ENCODE results near the gene HIPK2.

Gene HIPK2

DNA sequence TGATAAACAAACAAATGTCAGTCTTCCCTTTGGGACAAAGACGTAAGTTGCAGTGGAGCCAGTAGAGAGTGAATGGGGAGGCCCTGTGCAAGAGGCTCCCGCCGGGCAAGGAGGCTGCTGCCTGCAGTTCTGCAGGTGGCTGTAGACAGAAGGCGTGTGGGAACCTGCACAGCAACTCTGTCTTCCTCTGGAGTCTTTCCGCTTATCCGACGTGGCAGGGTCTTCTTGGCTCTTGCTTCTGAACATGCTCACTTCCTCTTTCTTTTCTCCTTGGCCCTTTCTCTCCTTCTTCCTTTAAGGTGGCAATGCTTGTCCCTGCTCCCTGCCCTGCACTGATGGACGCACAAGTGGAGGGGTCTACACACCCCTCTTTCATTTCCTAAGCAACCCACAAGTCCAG, 122.5 kb downstream of the HIPK2 start:
- ChIA-PET CTCF (interaction anchor here (0.6 to 1.3 kb wide), 4 partner anchors 23 to 131 kb away, joined by 3 read pairs; no protein-coding TSS in a partner anchor), POLR2A (no interaction called here)
- Histone ChIP-seq H3K36me3 (ENCODE audit: control insufficient read depth in 4 of 4, insufficient read depth in 4 of 4, low read length in 3 of 4) (peaks cover 0 to 2% (median 0%) of the 10 kb centered on the region in 4 experiments), H3K27ac (ENCODE audit: insufficient read depth in 1 of 2, low read depth in 1 of 2, low read length in 2 of 2, poor library complexity in 1 of 2, severe bottlenecking in 2 of 2) (no peak overlapping the region), H3K4me1 (ENCODE audit: control extremely low read depth in 1 of 4, control insufficient read depth in 4 of 4, insufficient read depth in 4 of 4, low read length in 3 of 4) (peaks cover 0 to 17% (median 6%) of the 10 kb centered on the region in 4 experiments), H3K9me3 (ENCODE audit: control extremely low read depth in 1 of 5, control insufficient read depth in 4 of 5, insufficient read depth in 2 of 5, low read depth in 1 of 5, low read length in 4 of 5) (no peaks in the 10 kb centered on the region), H3K4me3 (ENCODE audit: control insufficient read depth in 1 of 7, extremely low read depth in 1 of 7, insufficient read depth in 4 of 7, low read depth in 2 of 7, low read length in 6 of 7) (no peak overlapping the region), H3K27me3 (replicated peaks in 2 of 5; ENCODE audit: control insufficient read depth in 4 of 5, insufficient read depth in 5 of 5, low read length in 4 of 5) (no peaks in the 10 kb centered on the region)
- WGBS (ENCODE audit: insufficient coverage): 38% methylated on average over 7 of the region's 8 CpGs
- peak in 2 of 3 donors; percentile 62 to 78 for DNase-seq

- H3K4me1 ChIP-seq (ENCODE audit: control extremely low read depth in 1 of 4, control insufficient read depth in 4 of 4, insufficient read depth in 4 of 4, low read length in 3 of 4): peaks cover 2 to 19% (median 9%) of the 10 kb centered on the region in 4 experiments
- ChIA-PET CTCF (interaction anchor here (0.6 to 1.2 kb wide), 3 partner anchors 22 to 132 kb away, joined by 3 read pairs; no protein-coding TSS in a partner anchor), POLR2A (no interaction called here)
- peak overlapping the region in 1 of 2 experiments; percentile 17 for H3K27ac ChIP-seq (ENCODE audit: insufficient read depth in 1 of 2, low read depth in 1 of 2, low read length in 2 of 2, poor library complexity in 1 of 2, severe bottlenecking in 2 of 2)
- no peaks in the 10 kb centered on the region for H3K9me3 ChIP-seq (ENCODE audit: control extremely low read depth in 1 of 5, control insufficient read depth in 4 of 5, insufficient read depth in 2 of 5, low read depth in 1 of 5, low read length in 4 of 5)
- DNase-seq: no peak
- WGBS (ENCODE audit: insufficient coverage): 86% methylated on average over 10 of the region's 14 CpGs
- no peak overlapping the region for H3K4me3 ChIP-seq (ENCODE audit: control insufficient read depth in 1 of 7, extremely low read depth in 1 of 7, insufficient read depth in 4 of 7, low read depth in 2 of 7, low read length in 6 of 7)
- H3K27me3 ChIP-seq (replicated peaks in 2 of 5; ENCODE audit: control insufficient read depth in 4 of 5, insufficient read depth in 5 of 5, low read length in 4 of 5): no peaks in the 10 kb centered on the region
- H3K36me3 ChIP-seq (ENCODE audit: control insufficient read depth in 4 of 4, insufficient read depth in 4 of 4, low read length in 3 of 4): peaks cover 0 to 2% (median 0%) of the 10 kb centered on the region in 4 experiments
These were observed 123.3 kb downstream of the HIPK2 start for GRCh38 chr7:139654276-139655181.

DNA sequence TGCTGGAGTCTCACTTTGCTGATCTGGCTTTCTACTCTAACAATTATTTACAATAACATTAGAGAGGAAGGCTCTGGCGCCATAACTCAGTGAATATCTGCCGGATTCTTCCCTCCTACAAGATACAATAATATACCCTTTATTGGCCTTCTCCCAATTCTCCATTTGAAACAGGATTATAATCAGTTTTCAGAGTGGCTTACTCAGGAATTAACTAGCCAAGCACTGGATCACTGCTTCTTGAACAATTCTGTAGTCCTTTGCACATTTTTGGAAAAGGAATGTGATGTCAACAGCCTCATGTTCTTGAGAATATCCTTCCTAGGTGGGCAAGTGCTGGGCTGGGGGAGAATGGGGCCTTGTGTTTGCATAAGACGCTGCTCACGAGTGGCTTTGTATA, 125.9 kb downstream of the HIPK2 start:
- Histone ChIP-seq H3K36me3 (ENCODE audit: control insufficient read depth in 4 of 4, insufficient read depth in 4 of 4, low read length in 3 of 4) (peaks cover 0 to 2% (median 0%) of the 10 kb centered on the region in 4 experiments), H3K27ac (ENCODE audit: insufficient read depth in 1 of 2, low read depth in 1 of 2, low read length in 2 of 2, poor library complexity in 1 of 2, severe bottlenecking in 2 of 2) (no peak overlapping the region), H3K27me3 (replicated peaks in 2 of 5; ENCODE audit: control insufficient read depth in 4 of 5, insufficient read depth in 5 of 5, low read length in 4 of 5) (no peaks in the 10 kb centered on the region), H3K4me3 (ENCODE audit: control insufficient read depth in 1 of 7, extremely low read depth in 1 of 7, insufficient read depth in 4 of 7, low read depth in 2 of 7, low read length in 6 of 7) (no peak overlapping the region), H3K4me1 (ENCODE audit: control extremely low read depth in 1 of 4, control insufficient read depth in 4 of 4, insufficient read depth in 4 of 4, low read length in 3 of 4) (peaks cover 18 to 39% (median 26%) of the 10 kb centered on the region in 4 experiments), H3K9me3 (ENCODE audit: control extremely low read depth in 1 of 5, control insufficient read depth in 4 of 5, insufficient read depth in 2 of 5, low read depth in 1 of 5, low read length in 4 of 5) (no peaks in the 10 kb centered on the region)
- ChIA-PET POLR2A (no interaction called here), CTCF (interaction anchor here (2.8 kb wide), 1 partner anchor 351 kb away, joined by 8 read pairs; no protein-coding TSS in a partner anchor)
- DNase-seq: no peak
- WGBS (ENCODE audit: insufficient coverage): 100% methylated on average over 3 of the region's 4 CpGs

DNA sequence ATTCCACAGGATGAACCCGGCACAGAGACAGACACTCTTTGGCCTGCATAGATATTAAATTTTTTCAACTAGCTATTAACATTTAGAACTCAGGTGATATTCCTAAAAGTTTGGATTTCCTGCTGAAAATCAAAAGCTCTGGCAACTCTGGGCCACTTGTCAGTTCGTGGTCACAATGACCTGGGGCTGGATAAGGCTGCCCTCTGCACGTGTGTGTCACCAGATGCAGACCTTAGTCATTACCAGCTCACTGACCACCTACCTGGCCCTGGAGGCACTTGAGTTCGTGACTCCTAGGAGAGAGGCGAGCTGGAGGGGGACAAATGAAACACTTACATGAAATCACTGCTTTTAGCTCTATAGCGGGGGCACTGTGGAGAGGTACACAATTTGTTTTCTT, 126.5 kb downstream of the HIPK2 start:
- ChIA-PET POLR2A (interaction anchor here (0.6 kb wide), 1 partner anchor 23 kb away, joined by 3 read pairs; no protein-coding TSS in a partner anchor), CTCF (interaction anchor here (0.7 to 2.8 kb wide), 5 partner anchors 8 to 351 kb away, joined by 3 to 8 read pairs (median 3); no protein-coding TSS in a partner anchor)
- Histone ChIP-seq H3K9me3 (ENCODE audit: control extremely low read depth in 1 of 5, control insufficient read depth in 4 of 5, insufficient read depth in 2 of 5, low read depth in 1 of 5, low read length in 4 of 5) (no peaks in the 10 kb centered on the region), H3K27me3 (replicated peaks in 2 of 5; ENCODE audit: control insufficient read depth in 4 of 5, insufficient read depth in 5 of 5, low read length in 4 of 5) (no peaks in the 10 kb centered on the region), H3K36me3 (ENCODE audit: control insufficient read depth in 4 of 4, insufficient read depth in 4 of 4, low read length in 3 of 4) (peaks cover 0 to 2% (median 0%) of the 10 kb centered on the region in 4 experiments), H3K4me3 (ENCODE audit: control insufficient read depth in 1 of 7, extremely low read depth in 1 of 7, insufficient read depth in 4 of 7, low read depth in 2 of 7, low read length in 6 of 7) (no peak overlapping the region), H3K4me1 (ENCODE audit: control extremely low read depth in 1 of 4, control insufficient read depth in 4 of 4, insufficient read depth in 4 of 4, low read length in 3 of 4) (peaks cover 18 to 41% (median 26%) of the 10 kb centered on the region in 4 experiments), H3K27ac (ENCODE audit: insufficient read depth in 1 of 2, low read depth in 1 of 2, low read length in 2 of 2, poor library complexity in 1 of 2, severe bottlenecking in 2 of 2) (no peak overlapping the region)
- WGBS (ENCODE audit: insufficient coverage): 76% methylated on average over 3 of the region's 6 CpGs
- DNase-seq: no peak

DNA sequence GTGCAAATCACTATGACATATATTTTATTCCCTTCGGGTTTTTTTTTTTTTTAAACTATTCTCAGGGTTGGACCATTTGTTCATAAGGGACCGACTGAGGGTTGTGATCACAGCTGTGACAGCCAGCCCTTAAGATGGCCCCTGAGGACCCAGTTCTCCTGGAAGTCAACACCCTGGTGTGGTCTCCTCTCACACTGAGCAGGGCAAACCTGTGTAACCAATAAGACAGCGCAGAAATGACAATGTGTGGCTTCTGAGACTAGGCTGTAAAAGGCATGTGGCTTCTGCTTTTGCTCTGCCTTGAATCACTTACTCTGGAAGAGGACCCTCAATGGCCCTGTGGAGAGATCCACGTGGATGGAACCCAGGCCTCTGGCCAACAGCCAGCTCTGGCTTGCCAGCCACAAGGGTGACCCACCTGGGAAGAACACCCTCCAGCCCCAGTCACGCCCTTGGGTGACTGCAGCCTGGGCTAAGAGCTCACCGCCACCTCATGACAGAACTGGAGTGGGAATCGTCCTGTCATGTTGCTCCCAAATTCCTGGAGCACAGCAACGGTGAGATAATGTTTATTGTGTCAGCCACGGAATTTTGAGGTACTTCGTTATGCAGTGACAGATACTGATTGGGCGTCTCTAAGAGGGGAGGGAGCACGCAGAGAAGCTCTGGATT, 127.2 kb downstream of the HIPK2 start:
- no peaks in the 10 kb centered on the region for H3K27me3 ChIP-seq (replicated peaks in 2 of 5; ENCODE audit: control insufficient read depth in 4 of 5, insufficient read depth in 5 of 5, low read length in 4 of 5)
- H3K4me3 ChIP-seq (ENCODE audit: control insufficient read depth in 1 of 7, extremely low read depth in 1 of 7, insufficient read depth in 4 of 7, low read depth in 2 of 7, low read length in 6 of 7): no peak overlapping the region
- ChIA-PET CTCF (interaction anchor here (0.7 to 1.6 kb wide), 5 partner anchors 9 to 52 kb away, joined by 3 to 6 read pairs (median 3); no protein-coding TSS in a partner anchor), POLR2A (interaction anchor here (0.6 kb wide), 1 partner anchor 23 kb away, joined by 3 read pairs; no protein-coding TSS in a partner anchor)
- peaks cover 18 to 44% (median 25%) of the 10 kb centered on the region in 4 experiments for H3K4me1 ChIP-seq (ENCODE audit: control extremely low read depth in 1 of 4, control insufficient read depth in 4 of 4, insufficient read depth in 4 of 4, low read length in 3 of 4)
- H3K27ac ChIP-seq (ENCODE audit: insufficient read depth in 1 of 2, low read depth in 1 of 2, low read length in 2 of 2, poor library complexity in 1 of 2, severe bottlenecking in 2 of 2): no peak overlapping the region
- WGBS (ENCODE audit: insufficient coverage): 97% methylated on average over 9 of the region's 12 CpGs
- H3K9me3 ChIP-seq (ENCODE audit: control extremely low read depth in 1 of 5, control insufficient read depth in 4 of 5, insufficient read depth in 2 of 5, low read depth in 1 of 5, low read length in 4 of 5): no peaks in the 10 kb centered on the region
- no peak for DNase-seq
- H3K36me3 ChIP-seq (ENCODE audit: control insufficient read depth in 4 of 4, insufficient read depth in 4 of 4, low read length in 3 of 4): peaks cover 0 to 2% (median 0%) of the 10 kb centered on the region in 4 experiments

- peak overlapping the region in 5 of 7 experiments; percentile 20 to 60 (median 50) for H3K4me3 ChIP-seq (ENCODE audit: control insufficient read depth in 1 of 7, extremely low read depth in 1 of 7, insufficient read depth in 4 of 7, low read depth in 2 of 7, low read length in 6 of 7)
- POLR2A ChIA-PET: interaction anchor here (0.7 to 1.0 kb wide), 2 partner anchors 17 to 106 kb away, joined by 3 read pairs; no protein-coding TSS in a partner anchor
- H3K27me3 ChIP-seq (replicated peaks in 2 of 5; ENCODE audit: control insufficient read depth in 4 of 5, insufficient read depth in 5 of 5, low read length in 4 of 5): no peaks in the 10 kb centered on the region
- H3K4me1 ChIP-seq (ENCODE audit: control extremely low read depth in 1 of 4, control insufficient read depth in 4 of 4, insufficient read depth in 4 of 4, low read length in 3 of 4): peaks cover 14 to 34% (median 22%) of the 10 kb centered on the region in 4 experiments
- DNase-seq: peak in 2 of 3 donors; percentile 70 to 82
- CTCF ChIA-PET: interaction anchor here (4.7 to 14.0 kb wide), 3 partner anchors 16 to 354 kb away, joined by 46 to 164 read pairs (median 127); no protein-coding TSS in a partner anchor
- WGBS (ENCODE audit: insufficient coverage): 5% methylated on average over 12 of the region's 14 CpGs
- peaks cover 0 to 2% (median 0%) of the 10 kb centered on the region in 4 experiments for H3K36me3 ChIP-seq (ENCODE audit: control insufficient read depth in 4 of 4, insufficient read depth in 4 of 4, low read length in 3 of 4)
- no peak overlapping the region for H3K27ac ChIP-seq (ENCODE audit: insufficient read depth in 1 of 2, low read depth in 1 of 2, low read length in 2 of 2, poor library complexity in 1 of 2, severe bottlenecking in 2 of 2)
- H3K9me3 ChIP-seq (ENCODE audit: control extremely low read depth in 1 of 5, control insufficient read depth in 4 of 5, insufficient read depth in 2 of 5, low read depth in 1 of 5, low read length in 4 of 5): no peaks in the 10 kb centered on the region
These were observed 128.8 kb downstream of the HIPK2 start for GRCh38 chr7:139648941-139649425.
